HS-5 (cell line): ENCODE measurements around the gene AP3B2.
A peak's percentile ranks its signal among the peaks of the same experiment; 100 is the strongest.
"Not testable (repeated sequence)": the region's sequence is repeated elsewhere in the genome, so short reads cannot be mapped to it uniquely, and the experiment has no call there.

Experiments
- DNase-seq: peaks from one replicate; pipeline ENCODE4 v3.0.0-alpha.2; 2012; ENCODE audit warnings: low read depth

The AP3B2 gene

DNA sequence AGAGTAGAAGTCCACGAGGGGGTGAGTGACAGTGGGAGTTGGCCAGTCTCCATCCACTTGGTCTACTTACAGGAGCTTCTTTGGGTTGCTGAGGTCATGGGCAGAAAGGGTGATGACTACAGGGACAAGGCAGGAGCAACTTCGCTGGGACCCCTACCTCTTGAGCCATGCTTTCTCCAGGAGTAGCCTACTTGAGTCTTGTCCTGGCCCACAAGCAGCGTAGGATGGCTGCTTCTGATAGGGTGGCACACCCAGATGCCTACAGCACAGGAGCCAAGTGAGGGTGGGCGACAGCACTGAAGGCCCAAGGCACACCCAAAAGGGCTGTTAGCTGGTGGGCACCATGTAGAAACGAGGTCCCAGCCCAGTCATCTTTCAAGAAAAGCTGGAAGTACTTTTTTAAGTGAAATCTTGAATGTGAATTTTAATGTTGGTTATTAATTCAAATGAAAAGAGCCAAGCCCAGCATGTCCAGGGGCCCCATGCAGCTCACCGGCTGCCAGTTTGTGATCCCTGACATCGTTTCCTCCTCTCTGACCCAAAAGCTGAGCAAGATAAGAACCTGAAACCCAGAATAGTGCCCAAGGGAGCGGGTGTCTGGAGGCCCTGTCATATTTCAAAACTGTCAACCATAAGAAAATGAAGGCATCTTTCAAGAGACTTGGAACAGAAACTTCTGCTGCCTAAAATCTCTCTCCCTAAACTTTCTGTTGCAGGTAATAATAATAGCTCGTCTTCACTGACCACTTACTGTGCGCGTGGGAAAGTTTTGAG lies 60.3 kb downstream of the AP3B2 start:
- DNase-seq = no peak

DNA sequence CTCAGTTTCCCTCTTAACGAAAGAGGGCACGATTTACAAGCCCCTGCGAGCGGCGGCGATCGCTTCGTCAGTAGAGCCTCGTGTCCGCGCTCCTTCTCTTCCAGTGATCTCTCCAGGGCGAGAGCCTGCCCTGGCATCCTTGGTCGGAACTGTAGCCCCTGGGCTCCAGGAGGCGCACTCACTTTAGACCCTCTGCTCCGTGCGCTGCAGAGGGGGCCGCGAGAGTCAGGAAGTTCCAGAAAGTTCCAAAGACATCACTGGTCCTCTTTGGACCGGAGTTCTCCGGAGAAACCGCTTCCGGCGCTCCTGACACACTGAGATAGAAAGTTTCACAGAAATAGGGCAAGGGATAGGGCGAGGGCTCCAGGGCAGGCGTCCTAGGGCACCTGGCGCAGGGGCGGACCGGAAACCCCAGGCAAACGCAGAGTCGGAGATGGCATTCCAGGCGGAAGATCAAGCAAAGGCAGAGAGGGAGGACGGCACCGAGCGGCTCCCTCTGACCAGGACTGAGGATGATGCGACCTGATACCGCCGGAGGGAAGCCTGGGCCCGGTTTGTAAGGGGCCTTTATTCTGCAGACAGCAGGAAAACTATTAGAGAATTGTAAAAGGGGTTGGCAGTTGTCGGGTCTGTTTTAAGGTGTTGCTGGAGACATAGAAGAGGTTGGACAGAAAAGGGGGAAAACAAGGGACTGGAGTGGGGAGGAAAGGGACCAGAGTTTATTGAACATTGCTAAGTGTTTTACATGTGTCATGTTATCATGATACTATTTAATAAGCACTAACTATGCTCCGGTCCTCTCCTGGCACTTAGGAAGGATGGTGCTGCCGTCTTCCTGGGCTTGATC lies 61.2 kb downstream of the AP3B2 start:
- DNase-seq = no peak

DNA sequence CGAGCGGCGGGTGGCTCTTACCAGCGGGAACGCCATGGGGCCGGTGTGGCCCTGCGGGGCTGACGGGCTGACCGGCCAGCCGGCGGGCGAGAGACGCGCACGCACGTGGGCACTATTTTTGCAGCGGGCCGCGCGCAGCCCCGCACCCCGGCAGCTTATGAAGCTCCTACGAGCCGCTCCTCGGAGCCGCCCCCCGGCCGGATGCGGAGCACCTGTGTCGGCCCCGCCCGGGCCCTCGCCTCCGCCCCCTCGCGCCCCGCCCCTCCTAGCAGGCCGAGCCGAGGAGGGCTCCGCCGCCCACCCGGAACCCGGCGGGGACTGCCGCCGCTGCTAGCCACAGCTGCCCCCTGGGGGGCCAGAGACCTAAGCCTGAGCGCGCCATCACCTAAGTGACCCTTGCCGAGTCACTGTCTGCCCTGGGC lies 61.8 kb downstream of the AP3B2 start:
- DNase-seq = no peak

DNA sequence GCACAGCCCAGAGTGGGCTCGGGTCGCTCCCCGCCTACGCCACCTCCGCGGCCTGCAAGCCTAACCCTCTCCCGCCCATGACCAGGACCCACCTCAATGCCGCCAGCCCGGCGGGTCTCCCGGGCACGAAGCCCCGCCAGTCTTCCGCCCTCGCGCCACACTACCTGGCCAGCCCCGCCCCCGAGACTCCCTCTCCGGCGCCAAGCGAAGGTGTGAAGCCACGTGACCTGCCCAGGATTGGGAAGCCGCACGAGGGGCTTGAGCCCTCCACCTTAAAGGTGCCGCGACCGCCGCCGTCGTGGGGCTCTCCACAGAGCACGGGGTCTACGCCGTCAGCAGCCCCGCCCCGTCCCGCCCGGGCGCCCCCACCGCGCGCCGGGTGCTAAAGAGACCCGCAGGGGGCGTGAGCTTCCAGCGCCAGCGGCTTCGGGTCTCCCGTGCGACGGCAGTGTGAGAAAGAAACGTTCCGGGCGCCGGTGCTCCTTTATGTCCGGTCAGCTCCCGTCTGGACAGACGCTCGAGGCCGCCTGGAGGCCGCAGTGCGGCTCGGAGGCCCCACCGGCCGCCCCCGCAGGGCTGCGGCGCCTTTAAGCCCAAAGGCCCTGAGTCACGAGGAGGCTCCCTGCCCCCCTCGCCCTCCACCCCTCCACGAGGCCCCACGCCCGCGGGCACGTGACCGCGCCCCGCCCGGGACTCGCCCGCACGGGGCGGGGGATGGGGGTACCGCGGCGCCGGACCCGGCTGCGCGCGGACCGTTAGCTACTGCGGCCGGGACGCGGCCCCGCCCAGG lies 62.4 kb downstream of the AP3B2 start, which contains the start of gene CPEB1:
Gene CPEB1 (minus strand): TSS at position 319 of the 790 bp plus-strand sequence. CDS start 18,904 bp downstream, outside the sequence.
- peak; percentile 45 for DNase-seq

DNA sequence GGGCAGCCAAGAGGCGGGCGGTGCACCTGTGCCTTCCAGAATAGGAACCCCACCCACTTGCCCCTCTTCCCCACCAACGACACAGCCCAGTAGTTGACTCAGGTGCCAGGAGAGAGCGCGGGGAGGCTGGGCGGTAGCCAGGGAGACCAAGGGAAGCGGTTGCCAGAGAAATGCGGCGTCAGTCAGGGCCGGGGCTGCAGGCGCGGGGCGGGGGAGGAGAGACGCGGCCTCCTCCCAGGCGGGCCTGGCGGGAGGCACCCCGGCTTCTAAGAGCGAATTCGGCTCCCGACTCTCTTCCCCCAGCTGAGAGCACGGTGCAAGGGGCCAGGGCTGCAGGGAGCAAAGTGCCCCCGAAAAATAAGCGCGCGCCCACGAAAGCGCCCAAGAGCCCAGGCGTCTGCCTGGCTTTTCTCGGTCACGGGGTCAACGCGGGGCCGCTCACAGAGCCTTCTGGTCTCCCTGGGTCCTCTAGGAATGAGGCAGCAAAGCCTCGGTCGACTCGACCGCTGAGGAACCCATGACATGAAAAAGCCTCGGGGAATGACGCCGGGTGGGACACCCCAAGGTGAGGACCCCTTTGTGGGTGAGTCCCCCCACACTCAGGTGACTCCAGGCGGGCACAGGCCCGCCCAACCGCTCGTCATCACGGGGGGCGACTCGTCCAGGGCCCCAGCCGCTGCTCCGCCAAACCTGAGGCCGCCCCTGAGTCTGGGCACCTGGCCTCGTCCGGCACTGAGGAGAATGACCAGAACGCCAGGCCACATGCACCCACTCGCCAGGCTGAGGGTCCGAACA lies 63.2 kb downstream of the AP3B2 start:
- no peak for DNase-seq

DNA sequence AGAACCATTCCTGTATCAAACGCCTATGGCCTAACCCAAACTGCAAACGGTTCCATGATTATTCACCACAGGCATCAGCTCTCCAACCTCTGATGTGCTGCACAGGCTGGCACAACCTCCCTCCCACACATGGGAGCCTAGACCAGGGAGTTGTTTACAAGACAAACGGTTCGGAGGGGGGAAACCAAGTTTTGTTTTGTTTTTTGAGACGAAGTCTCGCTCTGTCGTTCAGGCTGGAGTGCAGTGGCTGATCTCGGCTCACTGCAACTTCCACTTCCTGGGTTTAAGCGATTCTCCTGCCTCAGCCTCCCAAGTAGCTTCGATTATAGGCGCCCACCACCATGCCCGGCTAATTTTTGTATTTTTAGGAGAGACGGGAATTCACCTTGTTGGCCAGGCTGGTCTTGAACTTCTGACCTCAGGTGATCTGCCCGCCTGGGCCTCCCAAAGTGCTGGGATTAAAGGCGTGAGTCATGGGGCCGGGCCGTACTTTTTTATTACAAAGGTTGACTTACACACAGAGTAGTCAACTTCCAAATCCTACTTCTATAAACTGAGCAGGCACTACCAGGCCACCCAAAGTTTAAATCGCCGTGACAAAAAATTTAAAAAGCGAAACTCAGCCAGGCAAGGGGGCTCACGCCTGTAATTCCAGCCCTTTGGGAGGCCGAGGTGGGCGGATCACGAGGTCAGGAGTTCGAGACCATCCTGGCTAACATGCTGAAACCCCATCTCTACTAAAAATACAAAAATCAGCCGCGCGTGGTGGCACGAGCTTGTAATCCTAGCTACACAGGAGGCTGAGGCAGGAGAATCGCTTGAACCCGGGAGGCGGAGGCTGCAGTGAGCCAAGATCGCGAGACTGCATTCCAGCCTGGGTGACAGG lies 64.5 kb downstream of the AP3B2 start:
- not testable (repeated sequence) for DNase-seq

DNA sequence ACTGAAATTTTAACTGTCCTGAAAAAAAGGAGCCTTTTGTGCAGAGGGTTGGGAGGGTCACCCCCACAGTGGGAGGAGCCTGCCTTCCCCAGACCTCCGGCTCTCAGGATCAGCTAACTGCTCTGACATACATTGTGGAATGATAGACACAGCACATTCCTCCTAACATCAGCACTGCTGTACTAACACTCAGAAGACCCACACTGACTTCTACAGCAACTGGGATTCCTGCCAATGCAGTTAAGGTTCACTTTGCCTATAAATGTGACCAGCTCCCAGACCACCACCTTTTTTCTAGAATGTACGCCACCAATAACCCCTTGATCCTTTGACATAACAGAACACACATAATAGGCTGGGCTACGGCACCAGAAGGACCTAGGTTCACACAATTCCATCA lies 65.7 kb downstream of the AP3B2 start:
- DNase-seq = no peak

DNA sequence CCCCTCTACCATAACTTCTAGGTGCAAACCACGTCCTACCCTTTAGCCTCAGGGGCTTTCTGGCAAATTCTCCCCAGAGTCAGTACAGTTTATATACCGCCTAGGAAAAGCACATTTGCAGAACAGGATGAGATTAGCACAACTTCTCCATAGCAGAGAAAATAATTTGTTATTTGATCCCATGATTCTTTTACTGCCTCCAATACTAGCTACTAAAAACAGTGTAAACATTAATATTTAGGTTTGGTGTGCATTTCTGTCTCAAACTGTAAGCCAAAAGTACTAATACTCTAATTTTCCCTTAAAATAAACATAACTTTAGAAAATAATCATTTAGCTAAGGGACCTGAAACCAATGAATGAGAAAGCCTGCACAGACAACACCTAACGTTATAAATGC lies 67.0 kb downstream of the AP3B2 start:
- DNase-seq = no peak

DNA sequence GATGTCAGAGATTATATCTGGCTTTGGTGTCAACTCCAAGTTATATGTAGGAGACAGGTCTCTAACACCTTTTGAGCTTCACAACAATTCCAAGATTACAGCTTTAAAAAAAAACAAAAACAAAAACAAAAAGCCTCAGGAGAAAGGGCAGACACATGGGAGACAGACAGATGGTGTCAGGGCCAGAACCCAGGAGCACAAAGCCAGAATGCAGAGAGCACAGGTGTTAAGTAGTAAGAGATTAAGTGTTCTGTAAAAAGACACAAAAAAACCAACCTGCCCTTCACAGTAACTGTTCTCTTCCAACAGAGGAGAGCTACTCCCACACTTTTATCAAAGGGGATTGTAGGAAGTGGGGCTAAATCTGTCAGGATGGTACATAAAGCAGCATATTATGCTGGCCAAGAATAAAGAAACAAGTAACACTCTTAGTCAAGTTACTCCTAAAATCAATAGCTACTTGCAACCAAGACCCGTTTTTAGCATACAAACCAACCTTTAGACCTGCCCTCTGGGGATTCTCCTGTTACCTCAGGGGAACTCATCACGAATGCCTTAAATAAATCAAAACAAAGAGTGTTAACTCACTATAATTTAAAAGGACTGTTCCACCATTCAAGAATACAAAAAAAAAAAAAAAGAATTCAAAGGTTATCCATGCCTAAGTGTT lies 68.4 kb downstream of the AP3B2 start:
- DNase-seq = no peak

DNA sequence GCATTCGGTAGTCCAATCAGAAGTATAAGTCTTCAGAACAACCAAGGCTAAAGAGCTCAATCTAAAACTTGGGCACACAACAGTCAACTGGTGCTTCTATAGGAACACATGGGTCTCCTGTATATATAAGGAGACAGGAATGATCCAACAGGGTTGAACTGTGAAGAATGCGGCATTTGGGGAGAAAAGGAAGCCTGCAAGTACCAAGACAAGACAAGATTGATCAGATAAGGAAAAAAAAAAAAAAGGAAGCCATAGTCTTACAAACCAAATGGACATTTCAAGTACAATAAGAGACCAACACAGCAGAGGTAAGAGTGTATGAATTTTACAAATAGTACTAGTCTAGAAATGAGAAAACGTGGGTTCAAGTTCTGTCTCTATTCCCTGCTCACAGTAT lies 69.0 kb downstream of the AP3B2 start:
- DNase-seq = no peak

DNA sequence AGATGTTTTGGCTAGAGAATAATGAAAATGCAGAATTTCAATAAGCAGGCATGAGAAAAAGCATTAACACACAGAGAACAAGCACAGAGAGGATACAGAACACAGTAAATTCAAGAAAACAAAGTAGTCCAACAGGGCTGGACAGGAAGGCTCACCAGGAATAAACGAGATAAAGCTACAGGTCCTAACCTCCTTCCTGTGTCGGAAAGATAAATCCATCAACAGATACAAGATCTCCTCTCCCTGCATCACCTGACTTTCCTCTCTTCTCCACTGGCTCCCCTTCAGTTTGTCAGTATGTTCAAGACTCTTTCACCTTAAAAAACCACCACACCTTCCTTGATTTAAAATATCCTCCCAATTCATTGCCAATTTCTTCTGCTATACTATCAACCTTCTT lies 73.9 kb downstream of the AP3B2 start:
- no peak for DNase-seq

DNA sequence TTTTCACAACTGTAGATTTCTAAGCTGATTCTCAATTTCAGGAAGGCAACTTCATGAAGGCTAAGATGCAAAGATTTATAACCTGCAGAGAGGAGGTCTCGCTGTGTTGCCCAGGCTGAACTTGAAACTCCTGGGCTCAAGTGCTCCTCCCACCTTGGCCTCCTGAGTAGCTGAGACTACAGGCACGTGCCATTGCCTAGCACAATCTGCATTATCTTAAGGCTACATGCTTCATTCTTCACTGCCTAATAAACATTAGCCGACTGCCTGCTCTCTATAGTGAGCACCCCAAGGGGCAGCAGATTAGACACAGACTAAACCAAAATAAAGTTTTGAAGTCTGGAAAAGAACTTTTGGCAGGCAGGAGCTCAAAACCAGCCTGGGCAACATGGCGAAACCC lies 79.6 kb downstream of the AP3B2 start:
- DNase-seq = no peak

DNA sequence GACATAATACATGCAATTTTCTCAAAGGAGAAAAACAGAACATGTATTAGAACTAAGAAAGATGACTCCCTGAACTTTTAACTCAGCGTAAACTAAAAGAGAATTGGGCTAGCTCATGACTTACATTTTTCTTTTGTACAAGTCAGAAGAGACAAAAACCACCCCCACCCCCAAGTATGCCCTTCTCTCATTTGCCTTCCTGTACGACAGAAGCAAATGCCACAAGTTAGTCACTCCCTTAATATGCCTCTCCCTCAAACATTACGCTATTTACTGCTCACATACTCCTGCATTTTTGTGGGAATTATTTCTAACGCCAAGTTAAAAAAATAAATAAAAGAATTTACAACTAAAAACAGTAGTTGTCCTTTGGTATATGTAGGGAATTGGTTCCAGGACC lies 84.5 kb downstream of the AP3B2 start:
- DNase-seq = no peak

DNA sequence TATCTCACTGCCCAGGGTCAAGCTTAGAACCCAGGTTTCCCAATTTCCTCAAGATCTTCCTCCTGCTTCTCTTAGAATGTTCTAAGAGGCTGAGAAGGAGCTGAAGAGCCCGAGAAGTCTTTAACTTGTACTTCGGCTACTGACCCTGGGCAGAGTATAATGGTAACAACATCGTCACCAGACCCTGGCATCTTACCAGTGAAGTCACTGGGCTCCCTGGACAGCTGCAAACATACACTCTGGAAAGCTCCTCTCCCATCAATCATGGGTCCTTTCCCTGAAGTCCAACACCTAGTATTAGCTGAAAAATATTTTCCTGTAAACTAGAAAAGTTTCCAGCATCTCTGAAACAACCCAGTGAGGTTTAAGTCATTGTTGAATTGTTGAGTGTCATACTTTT lies 85.2 kb downstream of the AP3B2 start:
- DNase-seq = no peak

DNA sequence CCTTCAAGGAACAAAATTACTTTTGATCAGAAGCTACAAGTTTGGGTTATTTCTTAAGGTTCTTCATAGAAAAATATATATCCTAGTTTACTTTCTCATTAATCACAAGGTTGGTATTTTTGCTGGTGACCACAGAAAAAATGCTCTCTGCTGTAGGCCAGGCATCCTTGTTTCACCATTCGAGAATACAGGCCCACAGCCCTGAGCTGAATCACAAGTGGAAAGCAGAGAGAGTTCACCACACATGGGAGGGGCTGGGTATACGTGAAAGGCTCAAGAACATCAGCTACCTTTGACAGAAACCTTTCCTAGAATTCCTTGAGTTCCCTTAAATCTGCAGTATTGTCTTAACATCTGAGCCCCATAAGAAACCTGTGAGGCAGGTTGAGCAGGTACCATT lies 85.7 kb downstream of the AP3B2 start:
- no peak for DNase-seq

DNA sequence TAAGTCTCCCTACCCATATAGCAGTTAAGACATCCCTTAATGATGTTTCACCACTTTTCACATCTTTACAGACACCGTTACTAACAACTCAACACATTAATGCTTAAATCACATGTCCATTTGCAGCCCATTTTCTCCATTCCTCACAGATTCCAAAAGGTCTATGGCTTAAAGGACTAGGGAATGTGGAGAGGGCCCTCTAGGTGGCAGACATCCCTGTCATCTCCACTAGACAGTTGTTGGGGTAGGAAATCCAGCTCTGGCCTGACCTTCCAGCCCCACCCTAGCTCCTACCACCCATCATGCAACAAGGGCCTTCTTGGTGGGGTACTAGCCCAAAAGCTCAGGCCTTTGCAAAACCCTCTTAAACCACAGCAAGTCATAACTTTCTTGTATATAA lies 87.7 kb downstream of the AP3B2 start:
- no peak for DNase-seq

DNA sequence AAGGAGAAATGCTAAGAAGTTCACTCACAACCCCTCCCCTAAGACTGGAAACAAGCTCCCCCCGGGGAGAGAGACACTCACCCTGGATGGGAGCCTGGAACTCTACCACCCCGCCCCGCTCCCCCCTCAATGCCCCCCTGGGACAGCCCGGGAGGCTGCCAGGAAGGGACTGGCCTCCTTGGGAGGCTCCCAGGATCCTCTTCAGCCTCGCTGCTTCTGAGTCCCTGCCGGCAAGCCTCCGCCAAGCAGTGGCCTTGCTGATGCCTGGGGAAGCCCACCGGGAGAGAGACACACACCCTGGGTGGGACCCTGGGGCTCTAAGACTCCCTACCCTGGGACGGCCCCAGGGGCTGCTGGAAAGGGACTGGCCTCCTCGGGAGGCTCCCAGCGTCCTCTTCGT lies 95.9 kb downstream of the AP3B2 start:
- DNase-seq = no peak

DNA sequence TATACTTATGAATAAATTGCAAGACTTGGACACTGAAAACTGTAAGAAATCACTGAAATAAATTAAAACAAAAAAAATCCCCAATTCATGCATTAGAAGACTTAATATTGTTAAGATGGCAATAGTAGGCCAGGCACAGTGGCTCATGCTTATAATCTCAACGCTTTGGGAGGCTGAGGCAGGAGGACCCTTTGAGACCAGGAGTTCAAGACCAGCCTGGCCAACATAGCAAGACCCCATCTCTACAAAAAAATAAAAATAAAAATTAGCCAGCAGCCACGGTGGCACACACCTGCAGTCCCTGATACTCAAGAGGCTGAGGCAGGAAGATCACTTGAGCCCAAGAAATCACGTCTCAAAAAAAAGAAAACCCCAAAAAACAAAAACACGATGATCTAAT lies 98.3 kb downstream of the AP3B2 start:
- no peak for DNase-seq
